Endothelial cell of umbilical vein (primary cell): ENCODE measurements around the gene DNAH9. TPM values are rescaled to one million over a fixed set of nuclear protein-coding genes. Genes with fewer than 3 reads are reported as not detected.

Source experiments
- BruUV-seq: library from RNA; stranded (reverse); fragments of 400-500 nt; replicated peaks from 2 replicates; lab custom pipeline; 2021; lab: Mats Ljungman, UMichigan
- CTCF ChIA-PET: fragments of 300-600, 350-600 bp; sonication (Branson Sonifier 250); formaldehyde crosslinking; loops from one replicate; lab custom pipeline; 2021; ENCODE audit warnings: antibody characterized with exemption, inconsistent platforms; lab: Charles Lee
- POLR2A ChIA-PET: fragments of 300-600, 350-600 bp; sonication (Branson Sonifier 250); formaldehyde crosslinking; loops from one replicate; lab custom pipeline; 2021; ENCODE audit warnings: antibody characterized with exemption, inconsistent platforms; lab: Charles Lee
- DNase-seq: peaks from one replicate; pipeline ENCODE4 v3.0.0-alpha.2; 2011; ENCODE audit warnings: low read depth, low spot score
- FAIRE-seq: peaks from 2 replicates; lab custom pipeline; 2011; peaks lifted over from hg19 to GRCh38; lab: Jason Lieb, UNC
- H2AFZ ChIP-seq: 2 replicates; pipeline ENCODE4 v1.6.0; 2012; ENCODE audit warnings: low read depth, low read length, control low read depth, inconsistent platforms
- H3K27ac ChIP-seq: 2 replicates; pipeline ENCODE4 v1.5.1; 2011; ENCODE audit warnings: low read depth, mild to moderate bottlenecking, control low read depth, low read length, moderate library complexity; ENCODE audit not compliant: insufficient read depth
- H3K27me3 ChIP-seq, 2 experiments: 2 replicates each; pipeline versions ENCODE4 v1.6.0 to v1.6.1; 2011; ENCODE audit warnings: low read length in 2 of 2, mixed read lengths in 1 of 2; ENCODE audit not compliant: control insufficient read depth in 2 of 2, insufficient read depth in 2 of 2
- H3K36me3 ChIP-seq, 2 experiments: 2 replicates in 1 of 2; 3 replicates in 1 of 2; pipeline ENCODE4 v1.5.1; 2011; ENCODE audit warnings: low read length in 2 of 2, mild to moderate bottlenecking in 1 of 2, moderate library complexity in 1 of 2; ENCODE audit not compliant: control insufficient read depth in 2 of 2, insufficient read depth in 2 of 2; ENCODE audit errors: extremely low read depth in 1 of 2
- H3K4me1 ChIP-seq: 3 replicates; pipeline ENCODE4 v1.5.1; 2011; ENCODE audit warnings: mild to moderate bottlenecking, low read length; ENCODE audit not compliant: control insufficient read depth, insufficient read depth; ENCODE audit errors: extremely low read depth
- H3K4me2 ChIP-seq: 2 replicates; pipeline ENCODE4 v1.6.1; 2011; ENCODE audit warnings: low read length, control low read depth, mixed read lengths; ENCODE audit not compliant: insufficient read depth
- H3K4me3 ChIP-seq, 3 experiments: fragments of 200-600 bp in 1 of 3; sonication (generic), shearing (Covaris generic) in 1 of 3; replicated peaks in 1 of 3; 2 replicates each; pipeline ENCODE4 v1.5.1; 2011 to 2016; ENCODE audit warnings: control low read depth in 3 of 3, low read length in 3 of 3, mild to moderate bottlenecking in 2 of 3, inconsistent platforms in 1 of 3, low read depth in 1 of 3, moderate library complexity in 1 of 3; ENCODE audit not compliant: insufficient read depth in 1 of 3
- H3K79me2 ChIP-seq: 2 replicates; pipeline ENCODE4 v1.6.0; 2012; ENCODE audit warnings: low read length, inconsistent platforms; ENCODE audit not compliant: control insufficient read depth, insufficient read depth
- H3K9ac ChIP-seq: replicated peaks from 2 replicates; pipeline ENCODE3; 2011; ENCODE audit warnings: low read length, control low read depth; ENCODE audit not compliant: insufficient read depth; ENCODE audit errors: extremely low read depth
- H3K9me1 ChIP-seq: replicated peaks from 3 replicates; pipeline ENCODE4 v1.6.0; 2011; ENCODE audit warnings: mild to moderate bottlenecking, low read length; ENCODE audit not compliant: control insufficient read depth, insufficient read depth; ENCODE audit errors: extremely low read depth
- H3K9me3 ChIP-seq: replicated peaks from 2 replicates; pipeline ENCODE4 v1.5.1; 2012; ENCODE audit warnings: low read length, inconsistent platforms; ENCODE audit not compliant: control insufficient read depth, insufficient read depth
- H4K20me1 ChIP-seq: replicated peaks from 2 replicates; pipeline ENCODE3; 2011; ENCODE audit warnings: mild to moderate bottlenecking, low read length; ENCODE audit not compliant: control insufficient read depth, insufficient read depth; ENCODE audit errors: extremely low read depth
- EZH2 ChIP-seq: IDR thresholded peaks from 2 replicates; pipeline ENCODE4 v1.6.1; 2012; ENCODE audit warnings: borderline replicate concordance, low read depth, mild to moderate bottlenecking, moderate library complexity, low read length, inconsistent platforms; ENCODE audit not compliant: severe bottlenecking
- FOS ChIP-seq: IDR thresholded peaks from 2 replicates; pipeline ENCODE4 v1.6.1; 2011; ENCODE audit warnings: mild to moderate bottlenecking, low read length, moderate library complexity, borderline replicate concordance; ENCODE audit not compliant: insufficient read depth
- GATA2 ChIP-seq: IDR thresholded peaks from 2 replicates; pipeline ENCODE4 v1.7.0; 2011; ENCODE audit warnings: low read depth, mild to moderate bottlenecking, moderate library complexity, mixed read lengths, low read length; ENCODE audit not compliant: insufficient read length, insufficient read depth
- JUN ChIP-seq: IDR thresholded peaks from 2 replicates; pipeline ENCODE4 v1.6.1; 2011; ENCODE audit warnings: borderline replicate concordance, low read depth; ENCODE audit not compliant: insufficient read length, insufficient read depth
- MYC ChIP-seq: IDR thresholded peaks from one replicate; pipeline ENCODE4 v1.6.1; 2011; ENCODE audit warnings: mild to moderate bottlenecking, low read depth, low read length
- POLR2A ChIP-seq: IDR thresholded peaks from 2 replicates; pipeline ENCODE4 v1.6.1; 2012; ENCODE audit warnings: low read depth, mild to moderate bottlenecking, control low read depth, low read length
- POLR2AphosphoS5 ChIP-seq: IDR thresholded peaks from 2 replicates; pipeline ENCODE4 v1.6.1; 2012; ENCODE audit warnings: low read depth, mild to moderate bottlenecking, control low read depth, low read length, moderate library complexity; ENCODE audit not compliant: insufficient read depth
- dilution Hi-C: fragments of 300-500 bp; cut with MboI; formaldehyde crosslinking; loops from one replicate; pipeline ENCODE4 v1.15.0; 2019; ENCODE audit warnings: low sequenced_read_pairs; ENCODE audit not compliant: extremely low pct_ligation_motif_present
- intact Hi-C: fragments of 100-400 bp; cut with micrococcal nuclease; formaldehyde crosslinking; loops from one replicate; pipeline ENCODE4 v1.10.0; 2022
- polyA plus RNA-seq, 4 experiments: library from polyadenylated mRNA; depleted of rRNA in 3 of 4; stranded (reverse) in 3 of 4; unstranded in 1 of 4; fragments of >200 nt; gene quantifications; 2 replicates each; pipeline versions ENCODE4 v1.2.1 to v1.2.3, GENCODE V29; 2011 to 2012; ENCODE audit warnings: missing spikeins in 1 of 4
- total RNA-seq: library from RNA; stranded (reverse); gene quantifications from 2 replicates; pipeline ENCODE4 v1.2.3, GENCODE V29; 2021
- TF ChIP-seq, protein P1 (sequence below), 2 donors: IDR thresholded peaks; 1 replicate in 1 of 2; 2 replicates in 1 of 2; pipeline ENCODE4 v1.5.1; 2011; ENCODE audit warnings: low read length in 2 of 2, mild to moderate bottlenecking in 2 of 2, moderate library complexity in 2 of 2, control low read depth in 1 of 2, inconsistent platforms in 1 of 2, low read depth in 1 of 2; ENCODE audit not compliant: insufficient read depth in 1 of 2; ENCODE audit errors: extremely low read depth in 1 of 2
- TF ChIP-seq, protein P2 (sequence below): IDR thresholded peaks from 2 replicates; pipeline ENCODE4 v1.6.1; 2011; ENCODE audit not compliant: insufficient read depth, insufficient read length

The DNAH9 gene
- total and polyA plus RNA-seq, 2 donors (not counting 3 experiments of a cell fraction or from before 2014, with no cell fraction given) = not detected

DNA sequence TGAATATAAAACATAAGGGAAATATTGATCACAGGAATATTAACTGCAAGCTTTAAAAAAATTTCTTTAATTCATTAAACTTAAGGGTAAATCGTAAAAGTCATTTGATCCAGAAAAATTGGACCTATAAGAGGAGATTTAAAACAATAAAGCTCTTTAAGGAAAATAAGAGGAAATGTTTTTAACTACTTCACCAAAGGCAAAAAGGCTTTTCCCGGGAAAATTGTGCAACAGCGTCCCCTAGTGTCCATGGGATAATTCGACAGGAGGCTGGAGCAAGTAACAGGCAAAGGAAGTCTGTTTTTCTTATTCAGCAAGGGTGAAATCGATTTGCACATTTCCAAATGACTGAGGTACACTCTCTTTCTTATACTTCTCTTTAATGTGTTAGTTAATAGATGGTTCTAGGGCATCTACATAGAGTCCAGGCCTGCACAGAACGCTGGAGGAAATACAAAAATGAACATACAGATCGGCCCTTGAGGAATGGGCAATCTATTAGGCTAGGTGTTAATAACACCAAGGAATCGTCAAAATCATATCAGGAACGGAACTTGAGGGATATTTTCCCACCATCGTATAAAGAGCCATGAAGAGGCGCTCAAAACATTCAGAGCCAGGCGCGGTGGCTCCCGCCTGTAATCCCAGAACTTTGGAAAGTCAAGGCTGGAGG is 337.6 kb downstream of the DNAH9 start:
- Histone ChIP-seq H2AFZ (no peak overlapping the region), H3K27ac (no peak overlapping the region), H3K4me1 (no peaks in the 10 kb centered on the region), H3K27me3 (no peaks in the 10 kb centered on the region), H3K9ac (no peak overlapping the region), H3K4me3 (no peak overlapping the region), H3K9me3 (no peaks in the 10 kb centered on the region), H3K79me2 (no peaks in the 10 kb centered on the region), H3K36me3 (no peaks in the 10 kb centered on the region), H4K20me1 (no peaks in the 10 kb centered on the region), H3K4me2 (no peak overlapping the region), H3K9me1 (no peaks in the 10 kb centered on the region)
- DNase-seq = peak; percentile 14
- dilution Hi-C loops (no loop called here), intact Hi-C loops (loop anchor here (1.0 kb wide), 1 partner anchor 292 kb away; no protein-coding TSS in a partner anchor)
- ChIA-PET POLR2A (no interaction called here), CTCF (interaction anchor here (0.7 to 4.3 kb wide), 10 partner anchors 9 to 1306 kb away, joined by 3 to 51 read pairs (median 5); no protein-coding TSS in a partner anchor)
- no peak for TF ChIP-seq GATA2
- TF ChIP-seq, protein P1, sequence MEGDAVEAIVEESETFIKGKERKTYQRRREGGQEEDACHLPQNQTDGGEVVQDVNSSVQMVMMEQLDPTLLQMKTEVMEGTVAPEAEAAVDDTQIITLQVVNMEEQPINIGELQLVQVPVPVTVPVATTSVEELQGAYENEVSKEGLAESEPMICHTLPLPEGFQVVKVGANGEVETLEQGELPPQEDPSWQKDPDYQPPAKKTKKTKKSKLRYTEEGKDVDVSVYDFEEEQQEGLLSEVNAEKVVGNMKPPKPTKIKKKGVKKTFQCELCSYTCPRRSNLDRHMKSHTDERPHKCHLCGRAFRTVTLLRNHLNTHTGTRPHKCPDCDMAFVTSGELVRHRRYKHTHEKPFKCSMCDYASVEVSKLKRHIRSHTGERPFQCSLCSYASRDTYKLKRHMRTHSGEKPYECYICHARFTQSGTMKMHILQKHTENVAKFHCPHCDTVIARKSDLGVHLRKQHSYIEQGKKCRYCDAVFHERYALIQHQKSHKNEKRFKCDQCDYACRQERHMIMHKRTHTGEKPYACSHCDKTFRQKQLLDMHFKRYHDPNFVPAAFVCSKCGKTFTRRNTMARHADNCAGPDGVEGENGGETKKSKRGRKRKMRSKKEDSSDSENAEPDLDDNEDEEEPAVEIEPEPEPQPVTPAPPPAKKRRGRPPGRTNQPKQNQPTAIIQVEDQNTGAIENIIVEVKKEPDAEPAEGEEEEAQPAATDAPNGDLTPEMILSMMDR (IDR thresholded peaks at IDR 0.05; ENCODE audit: extremely low read depth in 1 of 2, insufficient read depth in 1 of 2, low read depth in 1 of 2, low read length in 2 of 2) = peak; percentile 58 to 71
- peak; percentile 70 for FAIRE-seq
- BruUV-seq = no TSS peak

DNA sequence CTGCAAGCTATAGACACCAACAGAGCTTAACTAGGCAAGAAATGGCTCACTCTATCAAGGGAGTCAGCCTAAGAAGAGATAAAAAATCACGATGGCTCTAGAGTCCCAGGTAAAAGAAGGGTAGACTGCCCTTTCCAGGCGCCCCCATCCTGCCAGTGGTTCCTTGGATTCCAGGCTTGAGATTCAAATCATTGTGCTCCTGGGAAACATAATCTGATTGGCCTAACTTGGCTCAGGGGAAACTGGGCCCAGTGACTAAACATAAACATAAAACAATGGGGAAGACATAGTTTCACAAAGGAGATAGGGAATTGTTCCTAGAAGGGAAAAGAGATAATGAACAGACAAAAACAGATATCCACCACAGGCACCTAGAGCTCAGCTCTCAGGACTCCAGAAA is 342.6 kb downstream of the DNAH9 start:
- H3K36me3 ChIP-seq = no peaks in the 10 kb centered on the region
- BruUV-seq = no TSS peak
- H3K27ac ChIP-seq = no peak overlapping the region
- H3K4me2 ChIP-seq = no peak overlapping the region
- ChIA-PET POLR2A (no interaction called here), CTCF (no interaction called here)
- no peaks in the 10 kb centered on the region for H3K4me1 ChIP-seq
- H2AFZ ChIP-seq = no peak overlapping the region
- no peaks in the 10 kb centered on the region for H3K27me3 ChIP-seq
- no peaks in the 10 kb centered on the region for H3K79me2 ChIP-seq
- intact Hi-C loops (no loop called here), dilution Hi-C loops (no loop called here)
- no peak overlapping the region for H3K9ac ChIP-seq
- no peak overlapping the region for H3K4me3 ChIP-seq
- no peaks in the 10 kb centered on the region for H4K20me1 ChIP-seq
- DNase-seq = no peak
- H3K9me3 ChIP-seq = no peaks in the 10 kb centered on the region
- TF ChIP-seq FOS (no peak), EZH2 (no peak), POLR2A (no peak), GATA2 (no peak), MYC (no peak), POLR2AphosphoS5 (no peak), JUN (no peak)
- TF ChIP-seq, protein P2, sequence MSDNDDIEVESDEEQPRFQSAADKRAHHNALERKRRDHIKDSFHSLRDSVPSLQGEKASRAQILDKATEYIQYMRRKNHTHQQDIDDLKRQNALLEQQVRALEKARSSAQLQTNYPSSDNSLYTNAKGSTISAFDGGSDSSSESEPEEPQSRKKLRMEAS = no peak
- TF ChIP-seq, protein P1 (IDR thresholded peaks at IDR 0.05; ENCODE audit: extremely low read depth in 1 of 2, insufficient read depth in 1 of 2, low read depth in 1 of 2, low read length in 2 of 2) = no peak
- no peak for FAIRE-seq
- no peaks in the 10 kb centered on the region for H3K9me1 ChIP-seq
